GM20000 (cell line): Measurements from ENCODE around the gene ASB2.

Experiments used
- DNase-seq: peaks from one replicate; pipeline ENCODE4 v3.0.0; 2012; ENCODE audit warnings: low spot score
- CTCF ChIP-seq: IDR thresholded peaks from 2 replicates; pipeline ENCODE4 v1.5.1; 2012; ENCODE audit warnings: mild to moderate bottlenecking, control low read depth; ENCODE audit errors: extremely low read depth, missing control alignments

ASB2 gene

GRCh38 chr14:93884950-93885349 is 91.4 kb downstream of the ASB2 start:
- DNase-seq: no peak
- TF ChIP-seq CTCF: no peak
